Measurements from ENCODE around the gene TEF.
"Not testable (repeated sequence)": the region's sequence is repeated elsewhere in the genome, so short reads cannot be mapped to it uniquely, and the experiment has no call there.

Gene TEF

GRCh38 chr22:41429232-41429950 is 47.6 kb downstream of the TEF start:
- DNase-seq, result no peak

- DNase-seq, result no peak
Measured at GRCh38 chr22:41429951-41430332, 48.2 kb downstream of the TEF start.

- no peak for DNase-seq
Measured at GRCh38 chr22:41431656-41432055, 49.9 kb downstream of the TEF start.

GRCh38 chr22:41433480-41433879 is 51.7 kb downstream of the TEF start:
- DNase-seq, result not testable (repeated sequence)

- DNase-seq, result not testable (repeated sequence)
Measured at GRCh38 chr22:41434361-41435003, 52.7 kb downstream of the TEF start.

- no peak for DNase-seq
Measured at GRCh38 chr22:41435560-41435959, 53.8 kb downstream of the TEF start.

GRCh38 chr22:41436322-41437113 is 54.8 kb downstream of the TEF start:
- DNase-seq, result no peak

GRCh38 chr22:41437198-41437597 is 55.5 kb downstream of the TEF start:
- DNase-seq, result no peak

- DNase-seq, result not testable (repeated sequence)
Measured at GRCh38 chr22:41440511-41440910, 58.8 kb downstream of the TEF start.

- no peak for DNase-seq
Measured at GRCh38 chr22:41442240-41442792, 60.6 kb downstream of the TEF start.

- DNase-seq, result peak; percentile 89 to 95 (median 94)
Measured at GRCh38 chr22:41444360-41445128, 62.8 kb downstream of the TEF start.

- peak; percentile 31 to 52 (median 45) for DNase-seq
Measured at GRCh38 chr22:41445129-41446056, 63.7 kb downstream of the TEF start.

GRCh38 chr22:41446057-41446501 is 64.3 kb downstream of the TEF start:
- DNase-seq, result peak; percentile 17 to 56 (median 31)

- peak; percentile 96 to 98 (median 98) for DNase-seq
Measured at GRCh38 chr22:41446639-41447434, 65.1 kb downstream of the TEF start, which contains the start of gene TOB2. Gene TOB2 (minus strand): TSS chr22:41446801. CDS start chr22:41437345, 9,456 bp downstream.

- DNase-seq, result peak; percentile 71 to 85 (median 77)
Measured at GRCh38 chr22:41447435-41448188, 65.9 kb downstream of the TEF start.

GRCh38 chr22:41448189-41448808 is 66.6 kb downstream of the TEF start:
- DNase-seq, result peak; percentile 96 to 99 (median 98)

Measured in suppressor macrophage (primary cell).